Duodenal mucosa (tissue), 2 donors: ENCODE measurements around the gene IGFBP2.
"Not testable (repeated sequence)": the region's sequence is repeated elsewhere in the genome, so short reads cannot be mapped to it uniquely, and the experiment has no call there.

Experiments
- H3K27ac ChIP-seq: one replicate; pipeline ENCODE4 v1.7.0; 2013; ENCODE audit warnings: low read depth, low read length
- H3K27me3 ChIP-seq, 2 donors: one replicate each; pipeline ENCODE4 v1.7.0; 2013; ENCODE audit warnings: low read length in 2 of 2, control low read depth in 1 of 2; ENCODE audit not compliant: insufficient read depth in 2 of 2, control insufficient read depth in 1 of 2
- H3K36me3 ChIP-seq, 2 donors: one replicate each; pipeline ENCODE4 v1.7.0; 2013; ENCODE audit warnings: low read length in 2 of 2, control low read depth in 1 of 2; ENCODE audit not compliant: insufficient read depth in 2 of 2, control insufficient read depth in 1 of 2
- H3K4me1 ChIP-seq, 2 donors: one replicate each; pipeline ENCODE4 v1.7.0; 2013; ENCODE audit warnings: low read length in 2 of 2, control low read depth in 1 of 2; ENCODE audit not compliant: insufficient read depth in 2 of 2, control insufficient read depth in 1 of 2
- H3K4me3 ChIP-seq, 2 donors: one replicate each; pipeline ENCODE4 v1.7.0; 2013; ENCODE audit warnings: low read length in 2 of 2, low read depth in 1 of 2
- H3K9ac ChIP-seq, 2 donors: one replicate each; pipeline ENCODE4 v1.7.0; 2013; ENCODE audit warnings: low read length in 2 of 2, low read depth in 1 of 2
- H3K9me3 ChIP-seq, 2 donors: one replicate each; pipeline ENCODE4 v1.7.0; 2013; ENCODE audit warnings: low read length in 2 of 2, control low read depth in 1 of 2; ENCODE audit not compliant: control insufficient read depth in 1 of 2

IGFBP2 gene

GRCh38 chr2:216596236-216596979 is 36.8 kb upstream of the IGFBP2 start:
- Histone ChIP-seq H3K9ac (no peak overlapping the region), H3K36me3 (no peaks in the 10 kb centered on the region), H3K27me3 (peaks cover 0 to 6% of the 10 kb centered on the region in 2 donors), H3K9me3 (no peaks in the 10 kb centered on the region), H3K27ac (no peak overlapping the region), H3K4me3 (no peak overlapping the region), H3K4me1 (no peaks in the 10 kb centered on the region)

GRCh38 chr2:216596980-216597509 is 36.2 kb upstream of the IGFBP2 start:
- Histone ChIP-seq H3K9me3 (no peaks in the 10 kb centered on the region), H3K36me3 (no peaks in the 10 kb centered on the region), H3K9ac (no peak overlapping the region), H3K27ac (no peak overlapping the region), H3K4me3 (no peak overlapping the region), H3K27me3 (no peaks in the 10 kb centered on the region), H3K4me1 (no peaks in the 10 kb centered on the region)

- not testable (repeated sequence) for H3K4me1 ChIP-seq, H3K36me3 ChIP-seq, H3K4me3 ChIP-seq, H3K27ac ChIP-seq, H3K9me3 ChIP-seq, H3K27me3 ChIP-seq, H3K9ac ChIP-seq
Observed at GRCh38 chr2:216597825-216598224, 35.4 kb upstream of the IGFBP2 start.

GRCh38 chr2:216601632-216602409 is 31.4 kb upstream of the IGFBP2 start:
- no peaks in the 10 kb centered on the region for H3K36me3 ChIP-seq
- no peak overlapping the region for H3K27ac ChIP-seq

GRCh38 chr2:216603010-216603883 is 30.0 kb upstream of the IGFBP2 start:
- Histone ChIP-seq H3K4me3 (no peak overlapping the region), H3K27me3 (no peaks in the 10 kb centered on the region), H3K9me3 (no peaks in the 10 kb centered on the region), H3K27ac (no peak overlapping the region), H3K36me3 (no peaks in the 10 kb centered on the region), H3K4me1 (peaks cover 5 to 7% of the 10 kb centered on the region in 2 donors), H3K9ac (no peak overlapping the region)

More at GRCh38 chr2:216601632-216602409, 31.4 kb upstream of the IGFBP2 start:
- Histone ChIP-seq H3K4me1 (peaks cover 5 to 7% of the 10 kb centered on the region in 2 donors), H3K9ac (no peak overlapping the region), H3K9me3 (no peaks in the 10 kb centered on the region), H3K27me3 (no peaks in the 10 kb centered on the region), H3K4me3 (no peak overlapping the region)

GRCh38 chr2:216603884-216604245 is 29.4 kb upstream of the IGFBP2 start:
- H3K27ac ChIP-seq = no peak overlapping the region
- no peaks in the 10 kb centered on the region for H3K9me3 ChIP-seq
- peaks cover 5 to 7% of the 10 kb centered on the region in 2 donors for H3K4me1 ChIP-seq
- H3K9ac ChIP-seq = no peak overlapping the region
- H3K36me3 ChIP-seq = no peaks in the 10 kb centered on the region
- no peaks in the 10 kb centered on the region for H3K27me3 ChIP-seq
- H3K4me3 ChIP-seq = no peak overlapping the region

- H3K9me3 ChIP-seq = no peaks in the 10 kb centered on the region
- no peak overlapping the region for H3K27ac ChIP-seq
- peaks cover 5 to 7% of the 10 kb centered on the region in 2 donors for H3K4me1 ChIP-seq
- H3K27me3 ChIP-seq = no peaks in the 10 kb centered on the region
- no peaks in the 10 kb centered on the region for H3K36me3 ChIP-seq
- H3K4me3 ChIP-seq = no peak overlapping the region
- no peak overlapping the region for H3K9ac ChIP-seq
Observed at GRCh38 chr2:216604458-216604857, 28.8 kb upstream of the IGFBP2 start.

GRCh38 chr2:216606551-216607276 is 26.5 kb upstream of the IGFBP2 start:
- H3K36me3 ChIP-seq = no peaks in the 10 kb centered on the region
- no peak overlapping the region for H3K27ac ChIP-seq
- H3K4me1 ChIP-seq = peaks cover 5 to 7% of the 10 kb centered on the region in 2 donors
- H3K27me3 ChIP-seq = no peaks in the 10 kb centered on the region
- no peak overlapping the region for H3K9ac ChIP-seq
- H3K9me3 ChIP-seq = no peaks in the 10 kb centered on the region
- H3K4me3 ChIP-seq = no peak overlapping the region

- Histone ChIP-seq H3K9ac (no peak overlapping the region), H3K4me1 (peaks cover 5 to 7% of the 10 kb centered on the region in 2 donors), H3K27ac (no peak overlapping the region), H3K27me3 (no peaks in the 10 kb centered on the region), H3K36me3 (no peaks in the 10 kb centered on the region), H3K4me3 (no peak overlapping the region), H3K9me3 (no peaks in the 10 kb centered on the region)
Observed at GRCh38 chr2:216607277-216607560, 26.0 kb upstream of the IGFBP2 start.
